NCI-H1436 treated with DMSO at 0.1 percent for 48 hours (cell line): ENCODE measurements around the gene SIRPG.

Experiments
- DNase-seq: peaks from one replicate; lab custom pipeline; 2025; lab: John Stamatoyannopoulos, UW

The SIRPG gene

DNA sequence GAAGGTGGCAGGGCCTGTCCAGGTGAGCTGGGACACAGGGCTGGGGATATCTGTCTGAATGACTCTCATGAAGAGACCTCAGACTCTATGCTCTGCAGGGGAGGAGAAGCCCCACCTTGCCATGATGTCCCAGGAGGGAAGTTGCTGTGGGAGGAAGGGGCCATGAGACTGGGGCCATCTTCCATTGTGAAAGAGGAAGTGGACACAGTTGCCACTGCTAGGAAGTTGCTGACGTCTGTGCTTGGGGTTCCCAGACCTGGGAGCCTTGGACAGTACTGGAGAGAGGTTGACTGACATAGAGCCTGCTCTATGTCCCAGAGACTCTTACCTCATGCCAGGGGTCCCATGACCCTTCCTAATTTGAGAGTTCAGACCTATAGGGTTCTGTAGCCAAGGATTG is 62.2 kb downstream of the SIRPG start:
- DNase-seq: no peak

- DNase-seq: no peak
Observed at GRCh38 chr20:1588533-1589460, 68.8 kb downstream of the SIRPG start.

- DNase-seq: no peak
Observed at GRCh38 chr20:1587781-1588532, 69.6 kb downstream of the SIRPG start.

GRCh38 chr20:1579488-1579887 is 78.1 kb downstream of the SIRPG start:
- no peak for DNase-seq
